ENCODE measurements around the gene TP53I13.

Gene TP53I13

GRCh38 chr17:29592850-29593551 lies 24.5 kb downstream of the TP53I13 start, which contains the start of gene ANKRD13B:
Gene ANKRD13B (plus strand): TSS chr17:29593132. CDS start chr17:29593622, 490 bp downstream.
- Mint-ChIP-seq H3K9me3 (no peaks in the 10 kb centered on the region), H3K27me3 (no peaks in the 10 kb centered on the region), H3K4me3 (peak within 1 kb of the TSS; percentile 84), H3K4me1 (peaks cover 51% of the 10 kb centered on the region), H3K27ac (peak within 1 kb of the TSS; percentile 73), H3K36me3 (no peaks in the 10 kb centered on the region)
- peak; percentile 11 for ATAC-seq

- no peak for ATAC-seq
- H3K27me3 Mint-ChIP-seq, result no peaks in the 10 kb centered on the region
- H3K9me3 Mint-ChIP-seq, result no peaks in the 10 kb centered on the region
- peak overlapping the region; percentile 84 for H3K4me3 Mint-ChIP-seq
- H3K4me1 Mint-ChIP-seq, result peaks cover 43% of the 10 kb centered on the region
- H3K36me3 Mint-ChIP-seq, result no peaks in the 10 kb centered on the region
- no peak overlapping the region for H3K27ac Mint-ChIP-seq
Observed at GRCh38 chr17:29593591-29594518, 25.4 kb downstream of the TP53I13 start.

GRCh38 chr17:29594519-29595090 lies 26.1 kb downstream of the TP53I13 start:
- Mint-ChIP-seq H3K9me3 (no peaks in the 10 kb centered on the region), H3K27ac (no peak overlapping the region), H3K27me3 (no peaks in the 10 kb centered on the region), H3K4me1 (peaks cover 43% of the 10 kb centered on the region), H3K36me3 (no peaks in the 10 kb centered on the region), H3K4me3 (peak overlapping the region; percentile 84)
- no peak for ATAC-seq

- Mint-ChIP-seq H3K9me3 (no peaks in the 10 kb centered on the region), H3K27ac (no peak overlapping the region), H3K27me3 (no peaks in the 10 kb centered on the region), H3K4me3 (no peak overlapping the region), H3K36me3 (no peaks in the 10 kb centered on the region), H3K4me1 (peaks cover 38% of the 10 kb centered on the region)
- no peak for ATAC-seq
Observed at GRCh38 chr17:29595107-29595942, 26.8 kb downstream of the TP53I13 start.

GRCh38 chr17:29595943-29596774 lies 27.7 kb downstream of the TP53I13 start:
- H3K4me3 Mint-ChIP-seq, result no peak overlapping the region
- no peaks in the 10 kb centered on the region for H3K9me3 Mint-ChIP-seq
- no peaks in the 10 kb centered on the region for H3K36me3 Mint-ChIP-seq
- H3K27ac Mint-ChIP-seq, result no peak overlapping the region
- H3K27me3 Mint-ChIP-seq, result no peaks in the 10 kb centered on the region
- peaks cover 37% of the 10 kb centered on the region for H3K4me1 Mint-ChIP-seq
- no peak for ATAC-seq

GRCh38 chr17:29596811-29597210 lies 28.3 kb downstream of the TP53I13 start:
- Mint-ChIP-seq H3K36me3 (no peaks in the 10 kb centered on the region), H3K27ac (no peak overlapping the region), H3K27me3 (no peaks in the 10 kb centered on the region), H3K9me3 (no peaks in the 10 kb centered on the region), H3K4me3 (no peak overlapping the region), H3K4me1 (peaks cover 30% of the 10 kb centered on the region)
- ATAC-seq, result no peak

GRCh38 chr17:29597361-29598172 lies 29.1 kb downstream of the TP53I13 start:
- Mint-ChIP-seq H3K9me3 (no peaks in the 10 kb centered on the region), H3K27me3 (no peaks in the 10 kb centered on the region), H3K36me3 (no peaks in the 10 kb centered on the region), H3K27ac (no peak overlapping the region), H3K4me3 (no peak overlapping the region), H3K4me1 (peaks cover 23% of the 10 kb centered on the region)
- ATAC-seq, result no peak

GRCh38 chr17:29603109-29603674 lies 34.7 kb downstream of the TP53I13 start:
- Mint-ChIP-seq H3K4me1 (peaks cover 10% of the 10 kb centered on the region), H3K4me3 (no peak overlapping the region), H3K27me3 (no peaks in the 10 kb centered on the region), H3K9me3 (no peaks in the 10 kb centered on the region), H3K27ac (no peak overlapping the region), H3K36me3 (no peaks in the 10 kb centered on the region)
- ATAC-seq, result no peak

- no peak for ATAC-seq
- no peak overlapping the region for H3K4me3 Mint-ChIP-seq
- no peaks in the 10 kb centered on the region for H3K9me3 Mint-ChIP-seq
Observed at GRCh38 chr17:29607557-29608195, 39.2 kb downstream of the TP53I13 start.

GRCh38 chr17:29608986-29609385 lies 40.5 kb downstream of the TP53I13 start:
- H3K4me1 Mint-ChIP-seq, result peaks cover 5% of the 10 kb centered on the region
- no peaks in the 10 kb centered on the region for H3K27me3 Mint-ChIP-seq
- H3K4me3 Mint-ChIP-seq, result no peak overlapping the region
- H3K36me3 Mint-ChIP-seq, result no peaks in the 10 kb centered on the region
- ATAC-seq, result no peak
- H3K27ac Mint-ChIP-seq, result no peak overlapping the region
- H3K9me3 Mint-ChIP-seq, result no peaks in the 10 kb centered on the region

More at GRCh38 chr17:29607557-29608195, 39.2 kb downstream of the TP53I13 start:
- Mint-ChIP-seq H3K27me3 (no peaks in the 10 kb centered on the region), H3K36me3 (no peaks in the 10 kb centered on the region), H3K4me1 (no peaks in the 10 kb centered on the region), H3K27ac (no peak overlapping the region)

- H3K9me3 Mint-ChIP-seq, result no peaks in the 10 kb centered on the region
- no peak overlapping the region for H3K4me3 Mint-ChIP-seq
- no peak overlapping the region for H3K27ac Mint-ChIP-seq
- H3K27me3 Mint-ChIP-seq, result no peaks in the 10 kb centered on the region
- H3K4me1 Mint-ChIP-seq, result peaks cover 19% of the 10 kb centered on the region
- ATAC-seq, result no peak
- no peaks in the 10 kb centered on the region for H3K36me3 Mint-ChIP-seq
Observed at GRCh38 chr17:29610395-29610794, 41.9 kb downstream of the TP53I13 start.

- no peak for ATAC-seq
- Mint-ChIP-seq H3K36me3 (no peaks in the 10 kb centered on the region), H3K4me3 (no peak overlapping the region), H3K27ac (no peak overlapping the region), H3K4me1 (peaks cover 30% of the 10 kb centered on the region), H3K27me3 (peaks cover 2% of the 10 kb centered on the region), H3K9me3 (no peaks in the 10 kb centered on the region)
Observed at GRCh38 chr17:29611351-29612093, 43.0 kb downstream of the TP53I13 start.

All from stimulated activated memory B cell treated with anti-CD40 and anti-IgM and Interleukin-4, amounts not matched to agents 10 μg/mL and 1 μg/mL and 100 μg/mL, for 72 hours (primary cell).